Thoracic aorta (tissue), 2 donors: ENCODE results near the gene CNKSR1. TPM values are rescaled to one million over a fixed set of nuclear protein-coding genes. Genes with fewer than 3 reads are reported as not detected.

Experiments
- ATAC-seq: fragments of 150-250 bp; one replicate; pipeline ENCODE4 v1.8.0; 2017; ENCODE audit warnings: low read depth; ENCODE audit not compliant: insufficient number of reproducible peaks, low FRiP score
- DNase-seq: peaks from one replicate; pipeline ENCODE4 v3.0.0-alpha.2; 2020; ENCODE audit warnings: low spot score
- H3K27ac ChIP-seq, 2 donors: fragments of 200-600 bp; sonication (generic); 1 replicate in 1 of 2; 2 replicates in 1 of 2; pipeline ENCODE4 v1.5.1; 2016; ENCODE audit warnings: mild to moderate bottlenecking in 2 of 2, moderate library complexity in 2 of 2
- H3K27me3 ChIP-seq: fragments of 200-600 bp; sonication (generic); replicated peaks from 2 replicates; pipeline ENCODE4 v1.6.0; 2016; ENCODE audit warnings: mild to moderate bottlenecking; ENCODE audit not compliant: insufficient read depth
- H3K36me3 ChIP-seq: fragments of 200-600 bp; sonication (generic); one replicate; pipeline ENCODE4 v1.5.1; 2016
- H3K4me1 ChIP-seq, 2 donors: fragments of 200-600 bp; sonication (generic); 1 replicate in 1 of 2; 2 replicates in 1 of 2; pipeline versions ENCODE4 v1.5.1 to v1.6.0; 2016; ENCODE audit warnings: low read depth in 2 of 2, mild to moderate bottlenecking in 1 of 2; ENCODE audit not compliant: control insufficient read depth in 1 of 2
- H3K4me3 ChIP-seq: fragments of 200-600 bp; sonication (generic); 2 replicates; pipeline ENCODE4 v1.5.1; 2016; ENCODE audit warnings: mild to moderate bottlenecking
- H3K9me3 ChIP-seq: fragments of 200-600 bp; sonication (generic); 2 replicates; pipeline ENCODE4 v1.5.1; 2016
- total RNA-seq, 2 donors: library from RNA; depleted of rRNA; stranded (reverse); fragments of >200 nt; gene quantifications; one replicate each; pipeline versions ENCODE4 v1.1.0 to v1.2.3, GENCODE V29; 2016
- TF ChIP-seq, protein P1 (sequence below): fragments of 200-600 bp; sonication (generic); IDR thresholded peaks from one replicate; pipeline ENCODE4 v1.5.1; 2019; ENCODE audit warnings: antibody characterized with exemption

Gene CNKSR1
- total RNA-seq, 2 donors from 2014 or later = 5.8 to 17.5 TPM

DNA sequence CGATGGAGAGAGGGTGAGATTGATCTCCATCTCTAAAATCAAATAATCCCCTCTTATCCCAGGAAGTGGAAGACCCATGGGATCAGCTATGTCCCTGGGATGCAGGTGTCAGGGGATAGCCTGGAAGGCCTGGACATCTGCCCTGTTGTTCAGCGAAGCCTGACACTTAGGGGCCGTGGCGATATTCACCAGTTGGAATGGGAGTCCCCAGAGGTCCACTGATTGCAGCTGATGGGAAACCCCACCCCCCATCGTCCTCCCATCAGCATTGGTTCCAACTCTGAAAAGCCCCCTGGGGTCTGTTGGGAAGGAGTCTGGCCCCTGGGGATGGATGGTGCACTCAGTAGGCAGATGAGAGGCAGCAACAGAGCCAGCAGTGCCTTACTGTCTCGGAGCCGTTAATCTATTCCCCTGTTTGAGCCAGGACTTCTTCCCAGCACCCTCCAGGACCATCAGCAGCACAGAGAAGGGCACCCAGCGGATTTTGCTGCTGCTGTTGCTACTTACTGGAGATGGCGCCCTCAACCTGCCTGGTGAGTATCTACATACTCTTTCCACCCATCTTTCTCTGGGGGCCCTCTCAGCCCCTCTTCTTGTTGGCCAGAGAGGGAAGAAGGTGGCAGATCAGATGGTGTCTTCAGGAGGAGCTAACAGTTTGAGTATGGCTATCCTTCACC is 26.5 kb downstream of the CNKSR1 start:
- Histone ChIP-seq H3K36me3 (no peaks in the 10 kb centered on the region), H3K4me3 (no peak overlapping the region), H3K27ac (no peak overlapping the region), H3K9me3 (no peaks in the 10 kb centered on the region), H3K4me1 (no peaks in the 10 kb centered on the region), H3K27me3 (no peaks in the 10 kb centered on the region)
- no peak for ATAC-seq
- DNase-seq = no peak
- TF ChIP-seq, protein P1, sequence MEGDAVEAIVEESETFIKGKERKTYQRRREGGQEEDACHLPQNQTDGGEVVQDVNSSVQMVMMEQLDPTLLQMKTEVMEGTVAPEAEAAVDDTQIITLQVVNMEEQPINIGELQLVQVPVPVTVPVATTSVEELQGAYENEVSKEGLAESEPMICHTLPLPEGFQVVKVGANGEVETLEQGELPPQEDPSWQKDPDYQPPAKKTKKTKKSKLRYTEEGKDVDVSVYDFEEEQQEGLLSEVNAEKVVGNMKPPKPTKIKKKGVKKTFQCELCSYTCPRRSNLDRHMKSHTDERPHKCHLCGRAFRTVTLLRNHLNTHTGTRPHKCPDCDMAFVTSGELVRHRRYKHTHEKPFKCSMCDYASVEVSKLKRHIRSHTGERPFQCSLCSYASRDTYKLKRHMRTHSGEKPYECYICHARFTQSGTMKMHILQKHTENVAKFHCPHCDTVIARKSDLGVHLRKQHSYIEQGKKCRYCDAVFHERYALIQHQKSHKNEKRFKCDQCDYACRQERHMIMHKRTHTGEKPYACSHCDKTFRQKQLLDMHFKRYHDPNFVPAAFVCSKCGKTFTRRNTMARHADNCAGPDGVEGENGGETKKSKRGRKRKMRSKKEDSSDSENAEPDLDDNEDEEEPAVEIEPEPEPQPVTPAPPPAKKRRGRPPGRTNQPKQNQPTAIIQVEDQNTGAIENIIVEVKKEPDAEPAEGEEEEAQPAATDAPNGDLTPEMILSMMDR = no peak

DNA sequence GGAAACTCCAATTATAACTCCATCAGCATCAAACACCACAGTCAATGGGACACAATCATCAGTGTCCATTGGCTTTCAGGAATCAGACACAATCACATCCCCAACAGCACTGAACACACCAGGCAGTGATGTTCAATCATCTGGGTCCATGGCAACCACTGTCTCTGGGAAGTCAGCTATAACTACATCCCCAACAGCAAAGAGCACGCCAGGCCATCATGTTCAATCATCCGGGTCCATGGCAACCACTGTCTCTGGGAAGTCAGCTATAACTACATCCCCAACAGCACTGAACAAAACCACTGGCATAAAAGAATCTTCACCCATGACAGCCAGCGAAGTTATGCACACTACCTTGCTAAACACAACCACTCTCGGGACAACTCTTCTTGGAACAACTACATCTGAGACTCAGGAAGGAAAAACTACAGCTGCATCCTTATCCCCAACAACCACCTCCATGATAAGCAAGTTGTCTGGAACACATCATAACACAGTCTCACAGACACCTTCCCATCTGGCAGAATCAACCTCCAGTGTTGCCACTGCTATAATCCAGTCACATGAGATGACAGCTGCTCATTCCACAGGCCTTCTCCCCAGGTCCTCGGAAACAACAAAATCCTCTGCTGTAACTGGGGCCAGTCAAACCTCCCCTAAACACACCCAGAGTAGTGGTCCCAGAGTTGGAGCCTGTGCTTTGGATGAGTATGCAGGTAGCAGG is 33.0 kb downstream of the CNKSR1 start:
- H3K9me3 ChIP-seq = no peaks in the 10 kb centered on the region
- no peaks in the 10 kb centered on the region for H3K4me1 ChIP-seq
- TF ChIP-seq, protein P1 = no peak
- no peaks in the 10 kb centered on the region for H3K36me3 ChIP-seq
- DNase-seq = no peak
- H3K27ac ChIP-seq = no peak overlapping the region
- no peak overlapping the region for H3K4me3 ChIP-seq
- no peaks in the 10 kb centered on the region for H3K27me3 ChIP-seq
- ATAC-seq = no peak

DNA sequence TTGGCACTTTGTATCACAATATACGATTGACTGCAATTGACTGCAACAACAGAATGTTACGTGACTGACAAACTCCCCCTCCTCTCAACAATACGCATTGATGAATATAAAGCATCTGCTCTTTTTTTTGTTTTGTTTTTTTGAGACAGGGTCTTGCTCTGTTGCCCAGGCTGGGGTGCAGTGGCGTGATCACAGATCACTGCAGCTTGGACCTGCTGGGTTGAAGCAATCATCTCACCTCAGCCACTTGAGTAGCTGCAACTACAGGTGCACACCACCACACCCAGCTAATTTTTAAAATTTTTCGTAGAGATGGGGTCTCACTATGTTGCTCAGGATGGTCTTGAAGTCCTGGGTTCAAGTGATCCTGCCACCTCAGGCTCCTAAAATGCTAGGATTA is 35.4 kb downstream of the CNKSR1 start:
- no peaks in the 10 kb centered on the region for H3K9me3 ChIP-seq
- no peaks in the 10 kb centered on the region for H3K27me3 ChIP-seq
- H3K27ac ChIP-seq = no peak overlapping the region
- no peak overlapping the region for H3K4me3 ChIP-seq
- no peak for DNase-seq
- ATAC-seq = no peak
- no peaks in the 10 kb centered on the region for H3K4me1 ChIP-seq
- H3K36me3 ChIP-seq = no peaks in the 10 kb centered on the region
- TF ChIP-seq, protein P1 = no peak

- Histone ChIP-seq H3K27me3 (no peaks in the 10 kb centered on the region), H3K4me3 (no peak overlapping the region), H3K36me3 (no peaks in the 10 kb centered on the region), H3K4me1 (no peaks in the 10 kb centered on the region), H3K9me3 (no peaks in the 10 kb centered on the region), H3K27ac (no peak overlapping the region)
- DNase-seq (no peak), ATAC-seq (no peak)
- TF ChIP-seq, protein P1 = no peak
Observed at GRCh38 chr1:26213335-26213905, 36.1 kb downstream of the CNKSR1 start.

- TF ChIP-seq, protein P1 = no peak
- no peak overlapping the region for H3K27ac ChIP-seq
- ATAC-seq (no peak), DNase-seq (no peak)
- H3K27me3 ChIP-seq = no peaks in the 10 kb centered on the region
- no peaks in the 10 kb centered on the region for H3K36me3 ChIP-seq
- no peaks in the 10 kb centered on the region for H3K4me1 ChIP-seq
- H3K4me3 ChIP-seq = no peak overlapping the region
- H3K9me3 ChIP-seq = no peaks in the 10 kb centered on the region
Observed at GRCh38 chr1:26215246-26215645, 38.0 kb downstream of the CNKSR1 start.
